T1000 (cell line): ENCODE data around the gene COL2A1.

Source experiments
- DNase-seq: peaks from one replicate; lab custom pipeline; 2025; ENCODE audit warnings: mixed read lengths; lab: John Stamatoyannopoulos, UW

The COL2A1 gene

GRCh38 chr12:47945341-47945728 is 58.9 kb downstream of the COL2A1 start:
- DNase-seq, result no peak

- no peak for DNase-seq
Measured at GRCh38 chr12:47944685-47945340, 59.5 kb downstream of the COL2A1 start.

- DNase-seq, result no peak
Measured at GRCh38 chr12:47943623-47944340, 60.5 kb downstream of the COL2A1 start.

- DNase-seq, result no peak
Measured at GRCh38 chr12:47942614-47943225, 61.6 kb downstream of the COL2A1 start.

- DNase-seq, result no peak
Measured at GRCh38 chr12:47941871-47942613, 62.2 kb downstream of the COL2A1 start.

- DNase-seq, result no peak
Measured at GRCh38 chr12:47941475-47941780, 62.8 kb downstream of the COL2A1 start.

- no peak for DNase-seq
Measured at GRCh38 chr12:47940773-47941474, 63.4 kb downstream of the COL2A1 start.

- DNase-seq, result no peak
Measured at GRCh38 chr12:47939009-47939601, 65.2 kb downstream of the COL2A1 start.

GRCh38 chr12:47938594-47938993 is 65.7 kb downstream of the COL2A1 start:
- DNase-seq, result no peak

GRCh38 chr12:47938093-47938492 is 66.2 kb downstream of the COL2A1 start:
- DNase-seq, result no peak

- DNase-seq, result no peak
Measured at GRCh38 chr12:47935184-47935583, 69.1 kb downstream of the COL2A1 start.

GRCh38 chr12:47931187-47931586 is 73.1 kb downstream of the COL2A1 start:
- DNase-seq, result no peak

- no peak for DNase-seq
Measured at GRCh38 chr12:47930634-47931033, 73.6 kb downstream of the COL2A1 start.

- no peak for DNase-seq
Measured at GRCh38 chr12:47927346-47927745, 76.9 kb downstream of the COL2A1 start.
